IMR-90 (cell line): ENCODE measurements around the gene FBXW11.
A peak's percentile ranks its signal among the peaks of the same experiment; 100 is the strongest.

Experiments
- CEBPB ChIP-seq: IDR thresholded peaks from 2 replicates; pipeline ENCODE4 v1.6.1; 2012; ENCODE audit warnings: low read depth, low read length, improper control_type of control experiment
- FOS ChIP-seq: fragments of 150-350 bp; IDR thresholded peaks from 2 replicates; pipeline ENCODE4 v1.6.1; 2016; ENCODE audit warnings: low read depth, low read length
- MAFK ChIP-seq: IDR thresholded peaks from 2 replicates; pipeline ENCODE4 v1.6.1; 2012; ENCODE audit warnings: low read depth, low read length, improper control_type of control experiment
- MAZ ChIP-seq: IDR thresholded peaks from 2 replicates; pipeline ENCODE4 v1.6.1; 2012; ENCODE audit warnings: low read depth, mild to moderate bottlenecking, low read length, improper control_type of control experiment, moderate library complexity, borderline replicate concordance
- MXI1 ChIP-seq: IDR thresholded peaks from 2 replicates; pipeline ENCODE4 v1.6.1; 2012; ENCODE audit warnings: low read depth, mild to moderate bottlenecking, low read length, moderate library complexity, borderline replicate concordance
- POLR2A ChIP-seq: IDR thresholded peaks from 2 replicates; pipeline ENCODE4 v1.6.1; 2012; ENCODE audit warnings: mild to moderate bottlenecking, low read depth, low read length
- RAD21 ChIP-seq: IDR thresholded peaks from 2 replicates; pipeline ENCODE4 v1.6.1; 2012; ENCODE audit warnings: low read length, improper control_type of control experiment
- RCOR1 ChIP-seq: IDR thresholded peaks from 2 replicates; pipeline ENCODE4 v1.6.1; 2012; ENCODE audit warnings: mild to moderate bottlenecking, low read length, improper control_type of control experiment; ENCODE audit not compliant: insufficient replicate concordance
- RFX5 ChIP-seq: IDR thresholded peaks from 2 replicates; pipeline ENCODE4 v1.8.0; 2012; ENCODE audit warnings: low read depth, mild to moderate bottlenecking, low read length, moderate library complexity
- SMC3 ChIP-seq: fragments of 150-350 bp; IDR thresholded peaks from 2 replicates; pipeline ENCODE4 v1.6.1; 2016; ENCODE audit warnings: low read depth, mild to moderate bottlenecking, antibody characterized with exemption, low read length, moderate library complexity
- USF2 ChIP-seq: fragments of 150-350 bp; IDR thresholded peaks from 2 replicates; pipeline ENCODE4 v1.6.1; 2017; ENCODE audit warnings: mild to moderate bottlenecking, antibody characterized with exemption, low read length, low read depth
- TF ChIP-seq, protein P1 (sequence below): conservative IDR thresholded peaks from 2 replicates; pipeline ENCODE4 v1.5.1; 2012; ENCODE audit warnings: mild to moderate bottlenecking, low read depth, low read length, improper control_type of control experiment
- TF ChIP-seq, protein P2 (sequence below): fragments of 150-350 bp; IDR thresholded peaks from 2 replicates; pipeline ENCODE4 v1.6.1; 2016; ENCODE audit warnings: low read depth, mild to moderate bottlenecking, low read length, moderate library complexity, borderline replicate concordance

DNA sequence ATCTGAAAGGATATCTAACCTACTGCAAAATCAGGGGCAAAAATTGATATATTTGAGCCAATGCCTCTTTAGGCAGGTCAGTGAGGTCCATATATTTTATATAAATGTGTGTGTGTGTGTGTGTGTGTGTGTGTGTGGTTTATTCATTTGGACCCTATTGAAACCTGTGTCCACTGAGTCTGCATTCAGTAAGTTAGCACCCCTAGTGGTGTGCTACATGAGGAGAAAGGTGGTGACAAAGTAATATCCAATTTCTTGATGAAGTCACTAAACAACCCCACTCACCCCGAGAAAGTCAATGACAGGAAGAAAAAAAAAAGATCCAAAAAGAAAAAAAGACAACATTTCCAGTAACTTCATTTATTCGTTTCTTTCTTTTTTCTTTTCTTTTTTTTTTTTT, 4.1 kb downstream of the FBXW11 start:
- TF ChIP-seq, protein P1, sequence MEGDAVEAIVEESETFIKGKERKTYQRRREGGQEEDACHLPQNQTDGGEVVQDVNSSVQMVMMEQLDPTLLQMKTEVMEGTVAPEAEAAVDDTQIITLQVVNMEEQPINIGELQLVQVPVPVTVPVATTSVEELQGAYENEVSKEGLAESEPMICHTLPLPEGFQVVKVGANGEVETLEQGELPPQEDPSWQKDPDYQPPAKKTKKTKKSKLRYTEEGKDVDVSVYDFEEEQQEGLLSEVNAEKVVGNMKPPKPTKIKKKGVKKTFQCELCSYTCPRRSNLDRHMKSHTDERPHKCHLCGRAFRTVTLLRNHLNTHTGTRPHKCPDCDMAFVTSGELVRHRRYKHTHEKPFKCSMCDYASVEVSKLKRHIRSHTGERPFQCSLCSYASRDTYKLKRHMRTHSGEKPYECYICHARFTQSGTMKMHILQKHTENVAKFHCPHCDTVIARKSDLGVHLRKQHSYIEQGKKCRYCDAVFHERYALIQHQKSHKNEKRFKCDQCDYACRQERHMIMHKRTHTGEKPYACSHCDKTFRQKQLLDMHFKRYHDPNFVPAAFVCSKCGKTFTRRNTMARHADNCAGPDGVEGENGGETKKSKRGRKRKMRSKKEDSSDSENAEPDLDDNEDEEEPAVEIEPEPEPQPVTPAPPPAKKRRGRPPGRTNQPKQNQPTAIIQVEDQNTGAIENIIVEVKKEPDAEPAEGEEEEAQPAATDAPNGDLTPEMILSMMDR, result peak; percentile 42
- TF ChIP-seq MXI1 (no peak), FOS (no peak), POLR2A (no peak), RFX5 (no peak), CEBPB (no peak), RCOR1 (no peak), USF2 (no peak), RAD21 (peak; percentile 18; the same call in 1 of the 2 replicates), MAZ (no peak), SMC3 (no peak), MAFK (no peak)
- TF ChIP-seq, protein P2, sequence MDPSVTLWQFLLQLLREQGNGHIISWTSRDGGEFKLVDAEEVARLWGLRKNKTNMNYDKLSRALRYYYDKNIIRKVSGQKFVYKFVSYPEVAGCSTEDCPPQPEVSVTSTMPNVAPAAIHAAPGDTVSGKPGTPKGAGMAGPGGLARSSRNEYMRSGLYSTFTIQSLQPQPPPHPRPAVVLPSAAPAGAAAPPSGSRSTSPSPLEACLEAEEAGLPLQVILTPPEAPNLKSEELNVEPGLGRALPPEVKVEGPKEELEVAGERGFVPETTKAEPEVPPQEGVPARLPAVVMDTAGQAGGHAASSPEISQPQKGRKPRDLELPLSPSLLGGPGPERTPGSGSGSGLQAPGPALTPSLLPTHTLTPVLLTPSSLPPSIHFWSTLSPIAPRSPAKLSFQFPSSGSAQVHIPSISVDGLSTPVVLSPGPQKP, result no peak
